Measurements from ENCODE around the gene CERS5. TPM values are rescaled to one million over a fixed set of nuclear protein-coding genes. Genes with fewer than 3 reads are reported as not detected.
A peak's percentile ranks its signal among the peaks of the same experiment; 100 is the strongest.
"Not testable (repeated sequence)": the region's sequence is repeated elsewhere in the genome, so short reads cannot be mapped to it uniquely, and the experiment has no call there.

CERS5 gene
- total RNA-seq, 1 donor from 2014 or later = 9.4 TPM

- intact Hi-C loops (cut with micrococcal nuclease) = no loop called here
- DNase-seq = no peak
- no peak for ATAC-seq
Measured at GRCh38 chr12:50188875-50189575, 21.9 kb upstream of the CERS5 start.

DNA sequence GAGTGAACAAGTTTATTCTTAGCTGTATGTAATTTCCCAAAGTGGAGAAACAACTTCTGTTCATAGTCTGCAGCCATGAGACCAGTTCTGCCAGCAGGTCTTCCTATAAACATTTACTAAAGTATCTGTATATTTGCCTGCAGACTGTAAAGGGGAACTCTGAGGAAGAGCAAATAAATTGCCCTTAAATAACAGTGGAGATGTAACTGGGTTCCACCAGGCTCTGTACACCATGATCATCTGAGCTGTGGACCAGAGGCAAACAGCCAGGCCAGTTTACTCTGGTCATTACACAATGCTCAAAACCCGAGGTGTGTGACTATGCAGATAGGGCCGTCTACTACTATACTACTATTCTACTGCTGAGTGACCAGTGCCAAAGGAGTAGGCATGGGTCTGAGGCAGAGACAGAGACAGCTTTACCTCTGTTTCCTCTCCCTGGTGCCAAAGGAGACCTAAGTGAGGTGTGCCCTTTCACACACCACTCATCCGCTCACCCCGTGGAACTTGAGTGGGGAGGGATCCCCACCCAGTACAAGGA is 21.1 kb upstream of the CERS5 start:
- ATAC-seq = peak; percentile 63
- no peak for DNase-seq
- intact Hi-C loops (cut with micrococcal nuclease) = no loop called here

GRCh38 chr12:50187084-50187900 is 20.1 kb upstream of the CERS5 start:
- DNase-seq (no peak), ATAC-seq (no peak)
- intact Hi-C loops (cut with micrococcal nuclease) = no loop called here

DNA sequence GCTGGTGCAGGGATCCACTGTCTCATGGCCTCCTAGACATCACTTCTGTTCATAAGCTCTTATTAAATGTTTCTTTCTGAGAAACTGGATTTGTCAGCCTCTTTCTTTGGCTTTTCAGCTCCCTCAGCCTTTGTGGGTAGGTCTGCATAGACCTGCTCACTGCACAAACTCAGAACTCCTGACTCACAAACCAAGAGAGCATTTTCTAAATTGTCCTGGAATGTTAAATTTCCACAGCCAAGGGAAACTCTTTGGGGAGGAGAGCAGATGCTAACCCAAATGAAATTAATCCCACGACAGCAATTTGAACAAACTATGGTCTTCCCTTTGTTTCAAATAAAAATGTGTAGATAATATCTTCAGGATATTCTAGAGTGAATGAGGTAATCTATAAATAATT is 19.5 kb upstream of the CERS5 start:
- DNase-seq (no peak), ATAC-seq (no peak)
- intact Hi-C loops (cut with micrococcal nuclease) = no loop called here

- no peak for DNase-seq
- ATAC-seq = peak; percentile 33
- intact Hi-C loops (cut with micrococcal nuclease) = no loop called here
Measured at GRCh38 chr12:50185970-50186663, 18.9 kb upstream of the CERS5 start.

GRCh38 chr12:50185301-50185895 is 18.2 kb upstream of the CERS5 start:
- intact Hi-C loops (cut with micrococcal nuclease) = no loop called here
- DNase-seq = no peak
- ATAC-seq = no peak

- intact Hi-C loops (cut with micrococcal nuclease) = no loop called here
- ATAC-seq = no peak
- DNase-seq = no peak
Measured at GRCh38 chr12:50184261-50184660, 17.1 kb upstream of the CERS5 start.

DNA sequence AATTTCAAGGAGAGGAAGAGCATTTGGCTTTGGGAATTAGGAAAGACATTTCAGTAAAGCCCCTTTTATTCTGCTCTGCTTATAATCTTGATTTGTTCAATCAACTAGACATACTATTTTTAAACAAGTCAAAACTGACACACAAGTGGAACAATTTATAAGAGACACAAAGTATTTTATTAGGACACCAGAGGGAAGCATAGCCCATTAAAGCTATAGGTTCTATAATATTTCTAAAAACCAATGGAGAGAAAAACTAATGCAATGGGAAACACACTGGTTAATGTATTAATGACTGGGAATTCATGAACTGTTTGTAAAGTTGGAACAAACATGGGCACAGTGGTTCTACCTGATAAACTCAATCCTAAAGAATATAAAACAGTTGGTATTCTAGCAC is 15.3 kb upstream of the CERS5 start:
- DNase-seq (no peak), ATAC-seq (no peak)
- intact Hi-C loops (cut with micrococcal nuclease) = no loop called here

DNA sequence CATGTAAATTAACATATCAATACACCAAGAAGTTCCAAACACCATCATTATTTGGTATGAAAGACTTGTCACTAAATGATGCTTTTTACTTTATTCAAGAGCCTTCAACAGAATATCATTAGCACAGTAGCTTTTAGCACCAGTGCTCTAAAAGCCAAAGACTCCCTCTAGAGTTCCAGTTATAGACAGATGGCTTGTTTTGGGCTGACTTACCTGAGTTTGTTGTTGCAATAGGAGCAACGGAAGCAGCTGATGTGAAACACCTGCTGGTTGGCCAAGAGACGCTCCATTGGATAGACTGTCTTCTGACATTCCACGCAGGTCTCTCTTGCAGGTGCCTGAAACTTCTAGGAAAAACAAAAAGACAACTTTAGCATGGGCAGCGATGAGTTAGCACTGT is 14.5 kb upstream of the CERS5 start:
- ATAC-seq = no peak
- intact Hi-C loops (cut with micrococcal nuclease) = no loop called here

DNA sequence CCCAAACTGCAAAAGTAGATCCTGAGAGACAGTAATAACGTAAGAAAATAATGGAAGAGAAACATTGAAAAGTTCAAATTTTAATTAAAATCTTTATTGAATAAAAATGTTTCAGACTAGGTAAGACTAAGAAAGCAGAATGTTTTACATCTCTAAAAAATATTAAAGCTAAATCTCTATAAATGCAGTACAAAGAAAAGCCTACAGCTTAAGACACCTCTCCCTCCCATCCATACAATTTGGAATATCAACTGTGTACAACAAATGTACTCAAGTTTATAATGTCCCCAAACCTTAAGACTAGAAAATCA is 8.5 kb upstream of the CERS5 start:
- intact Hi-C loops (cut with micrococcal nuclease) = loop anchor here (5.0 kb wide), 1 partner anchor 88 kb away; the partner anchor contains the start of gene SMARCD1
- no peak for DNase-seq
- ATAC-seq = no peak

More for the DNA sequence above, 14.5 kb upstream of the CERS5 start:
- DNase-seq = no peak

GRCh38 chr12:50174971-50175715 is 8.0 kb upstream of the CERS5 start:
- intact Hi-C loops (cut with micrococcal nuclease) = loop anchor here (5.0 kb wide), 1 partner anchor 88 kb away; the partner anchor contains the start of gene SMARCD1
- ATAC-seq = peak; percentile 30
- no peak for DNase-seq

DNA sequence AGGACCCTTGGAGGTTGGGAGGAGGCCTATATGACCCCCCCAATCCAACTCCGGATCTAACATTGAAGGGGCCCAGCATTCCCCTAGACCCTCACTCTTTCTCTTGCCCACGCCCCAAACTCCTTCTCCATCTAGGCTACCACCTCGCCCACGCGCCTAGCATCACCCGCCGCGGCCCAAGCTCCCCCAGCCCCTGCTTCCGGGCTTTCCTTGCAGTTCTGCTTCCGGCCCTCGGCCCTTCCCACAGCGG is 445 bp downstream of the CERS5 start:
- ATAC-seq = no peak
- intact Hi-C loops (cut with micrococcal nuclease) = loop anchor here (10.0 kb wide), 1 partner anchor 52 kb away; the partner anchor contains the start of gene COX14
- DNase-seq = no peak

DNA sequence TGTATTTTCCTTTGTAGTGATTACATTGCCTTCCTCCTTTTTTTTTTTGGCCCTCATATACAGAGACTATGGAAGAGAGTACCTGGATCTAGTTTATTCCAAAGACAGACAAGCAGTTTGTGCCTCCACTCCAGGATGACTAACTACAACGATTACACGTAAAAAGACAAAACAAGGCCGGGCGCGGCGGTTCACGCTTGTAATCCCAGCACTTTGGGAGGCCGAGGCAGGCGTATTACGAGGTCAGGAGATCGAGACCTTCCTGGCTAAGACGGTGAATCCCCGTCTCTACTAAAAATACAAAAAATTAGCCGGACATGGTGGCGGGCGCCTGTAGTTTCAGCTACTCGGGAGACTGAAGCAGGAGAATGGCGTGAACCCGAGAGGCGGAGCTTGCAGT is 2.2 kb downstream of the CERS5 start:
- intact Hi-C loops (cut with micrococcal nuclease) = loop anchor here (5.0 to 10.0 kb wide), 2 partner anchors 50 to 98 kb away; partner anchors contain the start of gene COX14
- ATAC-seq (no peak), DNase-seq (no peak)

DNA sequence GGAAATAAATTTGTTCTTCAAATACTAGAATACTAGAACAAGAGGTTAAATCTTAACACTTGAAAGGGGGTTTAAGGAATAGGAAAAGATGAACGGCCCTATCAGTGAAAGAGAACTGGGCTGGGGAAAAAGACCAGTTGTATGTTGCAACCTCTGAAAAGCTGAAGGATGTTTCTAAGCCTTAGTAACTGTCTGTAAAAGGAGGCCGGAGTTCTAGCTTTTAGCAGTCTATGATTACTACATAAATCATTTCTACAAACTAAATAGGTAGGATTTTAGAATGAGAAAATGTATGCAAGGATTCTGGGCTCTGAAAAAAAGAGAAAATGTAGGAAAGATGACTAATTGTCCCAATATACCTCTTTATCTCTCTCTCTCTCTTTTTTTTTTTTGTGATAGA is 4.9 kb downstream of the CERS5 start:
- intact Hi-C loops (cut with micrococcal nuclease) = loop anchor here (5.0 to 10.0 kb wide), 2 partner anchors 47 to 95 kb away; partner anchors contain the start of gene COX14
- DNase-seq (no peak), ATAC-seq (no peak)

GRCh38 chr12:50160643-50161042 is 6.5 kb downstream of the CERS5 start:
- DNase-seq (no peak), ATAC-seq (no peak)
- intact Hi-C loops (cut with micrococcal nuclease) = loop anchor here (5.0 to 10.0 kb wide), 2 partner anchors 46 to 93 kb away; partner anchors contain the start of gene COX14

GRCh38 chr12:50157259-50157658 is 9.9 kb downstream of the CERS5 start:
- no peak for ATAC-seq
- DNase-seq = no peak
- intact Hi-C loops (cut with micrococcal nuclease) = no loop called here

DNA sequence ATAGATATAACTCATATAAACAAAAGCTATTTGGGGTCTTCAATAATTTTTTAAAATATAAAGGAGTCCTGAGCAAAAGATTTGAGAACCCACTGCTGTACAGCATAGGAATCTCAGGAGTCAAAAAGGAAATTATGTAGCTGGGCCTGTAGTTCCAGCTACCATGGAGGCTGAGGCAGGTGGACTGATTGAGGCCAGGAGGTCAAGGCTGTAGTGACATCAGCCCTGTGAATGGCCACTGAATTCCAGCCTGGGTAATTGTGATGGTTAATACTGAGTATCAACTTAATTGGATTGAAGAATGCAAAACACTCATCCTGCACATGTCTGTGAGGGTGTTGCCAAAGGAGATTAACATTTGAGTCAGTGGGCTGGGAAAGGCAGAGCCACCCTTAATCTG is 10.5 kb downstream of the CERS5 start:
- intact Hi-C loops (cut with micrococcal nuclease) = no loop called here
- DNase-seq (no peak), ATAC-seq (no peak)

- DNase-seq; intact Hi-C loops (cut with micrococcal nuclease); ATAC-seq: not testable (repeated sequence)
Measured at GRCh38 chr12:50154947-50155346, 12.2 kb downstream of the CERS5 start.

Data from left ventricle myocardium superior (tissue), 1 donor.